Peyer's patch (tissue), 4 donors: ENCODE data around the gene KDM4C. TPM values are rescaled to one million over a fixed set of nuclear protein-coding genes. Genes with fewer than 3 reads are reported as not detected.

Experiments used
- DNase-seq, 3 donors: peaks; one replicate each; pipeline ENCODE4 v3.0.0-alpha.2; 2017 to 2019
- H3K27ac ChIP-seq, 4 donors: fragments of 200-600 bp; sonication (generic); one replicate each; pipeline ENCODE4 v1.5.1; 2016 to 2019
- H3K27me3 ChIP-seq, 2 donors: fragments of 200-600 bp; sonication (generic); one replicate each; pipeline ENCODE4 v1.5.1; 2019
- H3K36me3 ChIP-seq, 3 donors: fragments of 200-600 bp; sonication (generic); one replicate each; pipeline ENCODE4 v1.5.1; 2016 to 2019
- H3K4me1 ChIP-seq, 4 donors: fragments of 200-600 bp; sonication (generic); one replicate each; pipeline ENCODE4 v1.5.1; 2016 to 2019
- H3K4me3 ChIP-seq, 4 donors: fragments of 200-600 bp; sonication (generic); 1 replicate in 3 of 4; 2 replicates in 1 of 4; pipeline ENCODE4 v1.5.1; 2016 to 2019; ENCODE audit warnings: mild to moderate bottlenecking in 1 of 4
- H3K9me3 ChIP-seq, 4 donors: fragments of 200-600 bp; sonication (generic); one replicate each; pipeline ENCODE4 v1.5.1; 2016 to 2019; ENCODE audit warnings: mild to moderate bottlenecking in 1 of 4
- CTCF ChIP-seq, 6 experiments: fragments of 450-650 bp in 4 of 6; fragments of 200-600 bp in 2 of 6; sonication (generic) in 1 of 6; IDR thresholded peaks; one replicate each; pipeline ENCODE4 v1.5.1; 2017 to 2019; ENCODE audit warnings: antibody characterized with exemption in 6 of 6, mild to moderate bottlenecking in 3 of 6, moderate library complexity in 1 of 6
- POLR2A ChIP-seq, 2 donors: fragments of 450-650 bp; IDR thresholded peaks; one replicate each; pipeline ENCODE4 v1.5.1; 2017; ENCODE audit warnings: antibody characterized with exemption in 2 of 2, mild to moderate bottlenecking in 2 of 2, moderate library complexity in 2 of 2
- total RNA-seq, 4 donors: library from RNA; depleted of rRNA; stranded (reverse); fragments of >200 nt; gene quantifications; one replicate each; pipeline ENCODE4 v1.1.0, GENCODE V29; 2016

Gene KDM4C
- total RNA-seq, 4 donors from 2014 or later, result 90.7 to 125 (median 107) TPM

GRCh38 chr9:6759185-6759977, 1.6 kb downstream of the KDM4C start:
- H3K27ac ChIP-seq, result peak overlapping the region; percentile 92 to 99 (median 97)
- peak overlapping the region; percentile 71 to 100 (median 92) for H3K4me3 ChIP-seq
- TF ChIP-seq POLR2A (IDR thresholded peaks at IDR 0.05) (no peak), CTCF (IDR thresholded peaks at IDR 0.05) (no peak)
- H3K4me1 ChIP-seq, result peaks cover 0 to 20% (median 7%) of the 10 kb centered on the region in 4 donors
- DNase-seq, result no peak
- H3K9me3 ChIP-seq, result no peaks in the 10 kb centered on the region
- H3K27me3 ChIP-seq, result no peaks in the 10 kb centered on the region
- H3K36me3 ChIP-seq, result no peaks in the 10 kb centered on the region

- Histone ChIP-seq H3K27me3 (no peaks in the 10 kb centered on the region), H3K4me1 (peaks cover 0 to 28% (median 7%) of the 10 kb centered on the region in 4 donors), H3K27ac (no peak overlapping the region), H3K9me3 (no peaks in the 10 kb centered on the region), H3K4me3 (no peak overlapping the region), H3K36me3 (no peaks in the 10 kb centered on the region)
- DNase-seq, result no peak
- TF ChIP-seq POLR2A (IDR thresholded peaks at IDR 0.05) (no peak), CTCF (IDR thresholded peaks at IDR 0.05) (no peak)
These were observed 3.5 kb downstream of the KDM4C start for GRCh38 chr9:6761306-6761705.

- TF ChIP-seq CTCF (IDR thresholded peaks at IDR 0.05), result no peak
- no peak for TF ChIP-seq POLR2A (IDR thresholded peaks at IDR 0.05)
These were observed 5.5 kb downstream of the KDM4C start for GRCh38 chr9:6763244-6763643.

GRCh38 chr9:6764011-6764410, 6.2 kb downstream of the KDM4C start:
- no peak overlapping the region for H3K4me3 ChIP-seq
- H3K27me3 ChIP-seq, result no peaks in the 10 kb centered on the region
- DNase-seq, result no peak
- no peaks in the 10 kb centered on the region for H3K9me3 ChIP-seq
- no peaks in the 10 kb centered on the region for H3K36me3 ChIP-seq
- H3K4me1 ChIP-seq, result peaks cover 0 to 22% (median 5%) of the 10 kb centered on the region in 4 donors
- TF ChIP-seq CTCF (IDR thresholded peaks at IDR 0.05) (no peak), POLR2A (IDR thresholded peaks at IDR 0.05) (no peak)
- H3K27ac ChIP-seq, result no peak overlapping the region

More at GRCh38 chr9:6763244-6763643, 5.5 kb downstream of the KDM4C start:
- no peak overlapping the region for H3K4me3 ChIP-seq
- H3K4me1 ChIP-seq, result peaks cover 0 to 22% (median 5%) of the 10 kb centered on the region in 4 donors
- H3K9me3 ChIP-seq, result no peaks in the 10 kb centered on the region
- H3K36me3 ChIP-seq, result no peaks in the 10 kb centered on the region
- H3K27ac ChIP-seq, result no peak overlapping the region
- DNase-seq, result no peak
- H3K27me3 ChIP-seq, result no peaks in the 10 kb centered on the region

GRCh38 chr9:6764523-6764922, 6.8 kb downstream of the KDM4C start:
- no peaks in the 10 kb centered on the region for H3K27me3 ChIP-seq
- DNase-seq, result no peak
- H3K9me3 ChIP-seq, result no peaks in the 10 kb centered on the region
- H3K4me3 ChIP-seq, result no peak overlapping the region
- H3K36me3 ChIP-seq, result no peaks in the 10 kb centered on the region
- TF ChIP-seq POLR2A (IDR thresholded peaks at IDR 0.05) (no peak), CTCF (IDR thresholded peaks at IDR 0.05) (no peak)
- peaks cover 0 to 21% (median 3%) of the 10 kb centered on the region in 4 donors for H3K4me1 ChIP-seq
- H3K27ac ChIP-seq, result no peak overlapping the region
